22Rv1 (cell line): ENCODE results near the gene TRIM63.

Experiments used
- CTCF ChIP-seq: fragments of 450-650 bp; IDR thresholded peaks from 2 replicates; pipeline ENCODE4 v1.5.1; 2017; ENCODE audit warnings: mild to moderate bottlenecking
- ZFX ChIP-seq: fragments of 450-650 bp; IDR thresholded peaks from 2 replicates; pipeline ENCODE4 v1.6.1; 2017; ENCODE audit warnings: antibody characterized with exemption, borderline replicate concordance

DNA sequence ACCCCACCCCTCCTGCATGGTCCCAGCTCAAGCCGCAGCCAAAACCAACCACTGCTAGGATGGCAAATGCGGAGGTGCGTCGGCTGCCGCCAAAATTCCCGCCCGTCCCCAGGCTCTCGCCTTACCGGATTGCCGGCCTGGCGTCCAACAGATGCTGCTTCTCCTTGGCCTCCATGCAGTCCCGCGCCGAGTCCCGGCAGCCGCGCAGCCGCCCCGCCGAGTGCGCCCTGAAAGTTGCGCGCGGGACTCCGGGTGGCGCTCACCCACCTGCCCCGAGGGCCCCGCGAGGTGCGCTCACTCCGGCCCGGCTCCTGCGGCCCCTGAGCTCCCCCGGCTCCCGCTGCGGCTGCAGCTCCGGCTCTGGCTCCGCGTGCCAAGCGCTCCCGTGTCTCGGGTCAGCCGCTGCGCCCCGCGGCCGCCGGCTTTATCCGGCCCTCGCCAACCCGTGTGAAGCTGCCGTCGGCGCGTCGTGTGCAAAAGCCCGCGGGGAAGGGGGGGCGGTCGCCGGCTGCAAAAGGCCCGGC lies 21.6 kb downstream of the TRIM63 start, which contains the start of gene SLC30A2:
- TF ChIP-seq CTCF (no peak), ZFX (no peak)
